ENCODE results near the gene RASGRP1. TPM values are rescaled to one million over a fixed set of nuclear protein-coding genes. Genes with fewer than 3 reads are reported as not detected.

RASGRP1 gene
- total and polyA plus RNA-seq, 12 donors: 0.13 to 2.8 (median 0.49) TPM

DNA sequence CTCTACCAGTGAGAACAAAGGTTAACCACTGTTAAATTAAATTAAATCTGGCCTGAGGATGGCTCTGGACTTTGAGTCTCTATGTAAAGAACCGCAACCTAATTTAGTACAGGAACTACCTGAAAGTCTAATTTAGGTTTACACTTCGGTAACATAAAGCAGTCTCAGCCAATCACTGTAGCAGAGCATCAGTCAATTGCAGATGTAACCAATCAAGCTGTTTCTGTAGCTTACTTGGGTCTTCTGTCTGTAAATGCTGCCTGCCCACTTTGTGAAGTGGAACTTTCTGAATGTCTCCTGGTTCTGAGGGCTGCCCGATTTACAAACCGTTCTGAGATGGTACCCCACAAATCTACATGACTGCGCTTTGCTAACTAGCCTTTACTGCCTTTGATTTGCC, 39.1 kb upstream of the RASGRP1 start:
- intact Hi-C loops (cut with DNase I): no loop called here
- DNase-seq: no peak
- H3K9me3 ChIP-seq (replicated peaks in 1 of 3): no peaks in the 10 kb centered on the region
- H3K4me1 ChIP-seq (replicated peaks in 1 of 2): no peaks in the 10 kb centered on the region
- WGBS, 4 donors: 84 to 91% (median 90%) methylated on average over 5 of the region's 5 CpGs
- H3K36me3 ChIP-seq (replicated peaks in 1 of 2): no peaks in the 10 kb centered on the region
- TF ChIP-seq, protein P1, sequence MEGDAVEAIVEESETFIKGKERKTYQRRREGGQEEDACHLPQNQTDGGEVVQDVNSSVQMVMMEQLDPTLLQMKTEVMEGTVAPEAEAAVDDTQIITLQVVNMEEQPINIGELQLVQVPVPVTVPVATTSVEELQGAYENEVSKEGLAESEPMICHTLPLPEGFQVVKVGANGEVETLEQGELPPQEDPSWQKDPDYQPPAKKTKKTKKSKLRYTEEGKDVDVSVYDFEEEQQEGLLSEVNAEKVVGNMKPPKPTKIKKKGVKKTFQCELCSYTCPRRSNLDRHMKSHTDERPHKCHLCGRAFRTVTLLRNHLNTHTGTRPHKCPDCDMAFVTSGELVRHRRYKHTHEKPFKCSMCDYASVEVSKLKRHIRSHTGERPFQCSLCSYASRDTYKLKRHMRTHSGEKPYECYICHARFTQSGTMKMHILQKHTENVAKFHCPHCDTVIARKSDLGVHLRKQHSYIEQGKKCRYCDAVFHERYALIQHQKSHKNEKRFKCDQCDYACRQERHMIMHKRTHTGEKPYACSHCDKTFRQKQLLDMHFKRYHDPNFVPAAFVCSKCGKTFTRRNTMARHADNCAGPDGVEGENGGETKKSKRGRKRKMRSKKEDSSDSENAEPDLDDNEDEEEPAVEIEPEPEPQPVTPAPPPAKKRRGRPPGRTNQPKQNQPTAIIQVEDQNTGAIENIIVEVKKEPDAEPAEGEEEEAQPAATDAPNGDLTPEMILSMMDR (IDR thresholded peaks at IDR 0.05): no peak
- no peak for TF ChIP-seq POLR2A (IDR thresholded peaks at IDR 0.05)
- H3K27ac ChIP-seq: no peak overlapping the region
- no peak overlapping the region for H3K4me3 ChIP-seq
- no peaks in the 10 kb centered on the region for H3K27me3 ChIP-seq

DNA sequence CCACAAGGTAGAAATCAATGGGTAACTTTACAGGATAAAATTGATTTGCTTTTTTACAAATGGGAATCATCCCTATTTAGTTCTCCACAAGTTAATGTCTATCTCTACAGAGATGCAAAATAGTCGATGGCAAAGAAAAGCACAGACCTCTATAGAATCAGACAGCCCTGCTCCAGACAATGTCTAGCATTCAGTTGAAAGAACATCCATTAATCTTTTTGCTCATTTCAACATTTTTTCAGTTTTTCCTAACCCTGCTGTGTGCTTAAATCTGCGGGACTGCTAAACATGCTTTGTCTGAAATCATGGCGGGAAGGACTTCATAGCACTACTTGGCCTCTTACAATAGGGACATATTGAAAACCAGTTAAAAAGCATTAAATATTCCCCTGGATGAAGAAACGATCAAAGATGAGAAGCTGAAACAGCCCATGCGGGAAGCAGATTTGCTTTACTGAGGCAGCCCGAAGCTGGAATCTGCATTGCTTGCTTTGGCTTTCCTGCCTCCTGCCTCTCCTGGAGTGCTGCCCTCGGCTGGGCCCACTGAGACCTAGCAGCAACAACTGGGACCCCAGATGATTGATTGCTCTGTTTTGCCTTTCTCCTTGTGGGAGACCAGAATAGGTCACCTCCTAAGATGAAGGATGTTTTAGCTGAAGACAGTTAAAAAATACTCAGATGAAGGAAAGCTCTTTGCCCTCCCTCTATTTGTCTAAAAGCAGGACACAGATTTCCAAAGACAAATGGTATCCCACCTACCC, 38.5 kb upstream of the RASGRP1 start:
- DNase-seq: no peak
- Histone ChIP-seq H3K4me3 (no peak overlapping the region), H3K36me3 (replicated peaks in 1 of 2) (no peaks in the 10 kb centered on the region), H3K4me1 (replicated peaks in 1 of 2) (no peaks in the 10 kb centered on the region), H3K9me3 (replicated peaks in 1 of 3) (no peaks in the 10 kb centered on the region), H3K27ac (no peak overlapping the region), H3K27me3 (no peaks in the 10 kb centered on the region)
- 68 to 75% (median 71%) methylated on average over 7 of the region's 7 CpGs for WGBS, 4 donors
- intact Hi-C loops (cut with DNase I): no loop called here
- no peak for TF ChIP-seq POLR2A (IDR thresholded peaks at IDR 0.05)
- TF ChIP-seq, protein P1 (IDR thresholded peaks at IDR 0.05): no peak

DNA sequence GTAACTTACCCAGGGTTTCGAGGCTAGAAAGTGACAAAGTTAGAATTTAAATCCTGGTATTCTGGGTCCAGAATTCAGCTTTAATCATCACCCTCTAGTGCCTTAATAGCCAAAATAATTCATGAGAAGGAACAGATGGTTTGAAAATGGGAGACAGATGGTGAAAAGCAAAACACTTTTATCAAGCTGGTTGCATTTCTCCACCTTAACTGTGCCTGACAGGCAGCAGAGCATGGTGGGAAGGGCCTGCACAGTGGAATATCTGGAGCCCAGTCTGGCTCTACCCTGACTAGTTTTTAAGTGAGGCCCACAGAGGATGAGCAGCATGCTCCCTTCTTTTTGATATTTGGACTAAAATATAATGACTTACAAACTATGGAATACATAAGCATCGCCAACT, 35.6 kb upstream of the RASGRP1 start:
- Histone ChIP-seq H3K27ac (no peak overlapping the region), H3K27me3 (no peaks in the 10 kb centered on the region), H3K36me3 (replicated peaks in 1 of 2) (no peaks in the 10 kb centered on the region), H3K4me1 (replicated peaks in 1 of 2) (no peaks in the 10 kb centered on the region), H3K9me3 (replicated peaks in 1 of 3) (no peaks in the 10 kb centered on the region), H3K4me3 (no peak overlapping the region)
- no peak for DNase-seq
- intact Hi-C loops (cut with DNase I): no loop called here
- TF ChIP-seq POLR2A (IDR thresholded peaks at IDR 0.05): no peak
- TF ChIP-seq, protein P1 (IDR thresholded peaks at IDR 0.05): no peak
- WGBS, 4 donors: 94 to 98% (median 96%) methylated on average over 2 of the region's 2 CpGs

DNA sequence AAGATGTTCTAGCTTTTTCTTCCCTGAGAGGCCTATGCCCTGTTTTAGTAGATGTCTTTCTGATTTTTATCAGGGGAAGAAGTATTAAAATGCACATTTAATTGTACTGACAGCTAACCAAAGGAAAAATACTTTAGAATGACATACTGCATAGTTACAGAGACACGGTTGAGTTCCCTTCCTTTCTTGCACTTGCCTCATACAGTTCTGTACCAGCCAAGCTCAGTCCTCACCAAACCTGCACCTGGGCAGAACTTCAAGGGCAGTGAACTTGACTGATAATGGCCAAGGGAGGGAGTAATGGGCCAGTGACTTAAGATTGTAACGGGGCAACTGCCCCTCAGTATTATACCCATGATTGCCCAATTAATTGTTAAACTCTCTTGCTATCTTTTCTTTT, 34.1 kb upstream of the RASGRP1 start:
- 67 to 82% (median 76%) methylated on average over 2 of the region's 2 CpGs for WGBS, 4 donors
- H3K27me3 ChIP-seq: peaks cover 6% of the 10 kb centered on the region
- intact Hi-C loops (cut with DNase I): no loop called here
- H3K4me3 ChIP-seq: no peak overlapping the region
- no peaks in the 10 kb centered on the region for H3K36me3 ChIP-seq (replicated peaks in 1 of 2)
- H3K9me3 ChIP-seq (replicated peaks in 1 of 3): no peaks in the 10 kb centered on the region
- no peaks in the 10 kb centered on the region for H3K4me1 ChIP-seq (replicated peaks in 1 of 2)
- H3K27ac ChIP-seq: no peak overlapping the region
- no peak for TF ChIP-seq POLR2A (IDR thresholded peaks at IDR 0.05)
- TF ChIP-seq, protein P1 (IDR thresholded peaks at IDR 0.05): no peak
- no peak for DNase-seq
